GM21515 (cell line): ENCODE data around the gene LRRC23.

ENCODE experiments used
- ATAC-seq: cut with Tn5 transposase; IDR thresholded peaks from one replicate; pipeline ENCODE4 v1.9.1; 2021; ENCODE audit not compliant: unreplicated experiment

LRRC23 gene

GRCh38 chr12:6955108-6956020, 50.7 kb downstream of the LRRC23 start:
- ATAC-seq, result no peak

DNA sequence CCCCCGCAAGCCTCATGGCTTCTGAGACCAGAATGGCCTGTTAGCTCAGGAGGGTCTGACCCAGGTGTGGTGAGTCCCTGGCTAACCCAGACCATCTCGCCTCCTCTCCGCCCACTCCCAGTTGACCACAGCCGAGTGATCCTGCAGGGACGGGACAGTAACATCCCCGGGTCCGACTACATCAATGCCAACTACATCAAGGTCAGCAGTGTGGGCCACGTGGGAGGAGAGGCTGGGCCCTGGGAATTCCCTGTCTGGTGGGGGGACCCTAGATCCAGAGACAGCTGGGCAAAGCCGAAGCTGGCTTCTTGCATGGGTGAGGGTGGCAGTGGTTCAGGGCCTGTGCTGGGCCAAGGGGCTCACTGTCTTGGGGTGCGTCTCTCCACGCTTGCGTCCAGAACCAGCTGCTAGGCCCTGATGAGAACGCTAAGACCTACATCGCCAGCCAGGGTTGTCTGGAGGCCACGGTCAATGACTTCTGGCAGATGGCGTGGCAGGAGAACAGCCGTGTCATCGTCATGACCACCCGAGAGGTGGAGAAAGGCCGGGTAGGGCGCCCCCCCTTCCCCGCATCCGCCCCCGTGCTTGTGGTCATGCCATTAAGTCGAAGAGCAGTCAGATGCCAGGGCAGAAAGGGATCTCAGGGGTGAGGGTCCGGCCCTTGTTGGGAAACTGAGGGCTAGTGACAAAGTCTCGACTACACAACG, 51.6 kb downstream of the LRRC23 start:
- no peak for ATAC-seq

- no peak for ATAC-seq
These were observed 52.6 kb downstream of the LRRC23 start for GRCh38 chr12:6957151-6957701.

DNA sequence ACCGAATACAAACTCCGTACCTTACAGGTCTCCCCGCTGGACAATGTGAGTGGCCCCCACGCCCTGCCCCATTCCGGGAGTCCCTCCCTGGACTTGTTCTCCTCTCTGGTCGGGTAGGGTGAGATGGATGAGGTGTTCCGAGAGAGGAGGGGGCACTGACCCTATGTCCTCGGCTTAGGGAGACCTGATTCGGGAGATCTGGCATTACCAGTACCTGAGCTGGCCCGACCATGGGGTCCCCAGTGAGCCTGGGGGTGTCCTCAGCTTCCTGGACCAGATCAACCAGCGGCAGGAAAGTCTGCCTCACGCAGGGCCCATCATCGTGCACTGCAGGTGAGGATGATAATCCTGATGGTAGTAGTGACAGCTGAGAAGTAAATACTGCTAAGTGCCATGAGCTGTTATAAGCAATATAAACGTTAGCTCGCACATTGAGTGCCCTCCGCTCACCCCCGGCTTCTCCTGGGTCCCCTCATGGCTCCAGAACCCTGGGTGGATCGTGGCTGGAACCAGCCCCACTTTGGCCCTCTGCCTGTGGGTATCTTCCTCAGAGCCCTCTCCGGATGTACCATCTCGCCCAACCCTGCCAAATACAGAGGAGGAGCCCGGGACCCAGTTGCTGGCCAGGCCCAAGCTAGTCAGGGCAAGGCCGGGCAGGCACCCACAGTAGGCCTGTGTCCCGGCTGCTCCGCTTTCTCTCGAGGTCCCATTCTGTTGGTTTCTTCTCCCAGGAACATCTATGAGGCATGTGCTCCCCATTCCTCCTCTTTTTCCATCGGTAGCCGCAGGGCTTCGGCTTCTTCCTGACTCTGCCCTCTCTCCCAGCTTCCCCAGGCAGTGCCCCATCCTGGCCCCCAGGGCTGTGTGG, 53.4 kb downstream of the LRRC23 start:
- no peak for ATAC-seq

DNA sequence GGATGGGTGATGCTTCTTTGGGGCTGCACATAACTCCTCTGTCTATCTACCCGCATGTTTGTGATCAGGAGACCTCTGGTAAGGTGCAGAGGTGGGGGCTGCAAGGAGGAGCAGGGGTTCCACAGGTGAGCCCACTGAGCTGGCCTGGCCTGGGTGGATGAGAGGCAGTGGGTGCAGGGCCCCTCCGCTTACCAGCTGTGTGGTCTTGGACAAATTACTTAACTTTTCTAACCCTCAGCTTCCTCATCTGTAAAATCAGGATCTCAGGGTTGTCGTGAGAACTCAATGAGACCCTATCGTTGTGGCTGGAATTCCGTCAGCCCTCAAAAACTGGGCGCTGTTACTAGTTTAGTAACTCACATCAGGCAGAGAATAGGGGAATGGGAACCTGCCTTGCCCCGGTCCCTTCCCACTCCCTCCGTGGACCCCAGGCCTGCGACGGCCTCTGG, 54.0 kb downstream of the LRRC23 start:
- ATAC-seq, result no peak

DNA sequence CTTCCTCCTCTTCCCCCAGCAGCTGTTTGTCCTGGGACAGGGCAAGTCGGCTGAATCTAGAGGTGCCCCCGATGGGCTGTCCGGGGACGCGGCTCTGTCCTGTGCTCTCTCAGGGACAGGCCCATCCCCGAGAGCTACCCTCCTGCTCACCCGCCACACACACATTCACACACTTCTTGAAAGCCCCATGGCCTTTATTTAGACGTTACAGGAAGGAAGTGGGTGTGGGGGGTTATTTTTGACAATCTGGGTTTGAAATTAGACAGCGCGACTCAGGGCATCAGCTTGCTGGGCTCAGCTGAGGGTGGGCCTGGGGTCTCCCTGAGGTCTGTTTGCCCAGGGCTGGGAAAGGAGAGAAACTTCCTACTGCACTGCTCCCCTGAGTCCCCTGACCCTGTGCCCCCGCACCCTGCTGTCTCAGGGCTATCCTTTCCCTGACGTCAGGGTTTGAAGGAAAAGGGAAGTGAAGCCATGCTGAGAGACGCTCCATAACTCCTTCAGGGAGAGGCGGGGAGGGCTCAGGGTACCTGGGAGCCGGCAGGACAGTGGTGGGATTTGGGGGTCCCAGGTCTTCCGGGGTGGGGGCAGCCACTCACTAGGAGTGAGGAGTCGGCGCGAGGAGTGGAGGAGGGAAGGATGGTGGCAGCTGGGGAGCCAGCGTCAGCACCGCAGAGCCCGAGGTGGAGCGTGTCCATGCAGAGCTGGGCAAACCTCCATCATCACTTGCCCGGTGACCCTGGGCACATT, 54.6 kb downstream of the LRRC23 start:
- ATAC-seq, result peak; percentile 45

DNA sequence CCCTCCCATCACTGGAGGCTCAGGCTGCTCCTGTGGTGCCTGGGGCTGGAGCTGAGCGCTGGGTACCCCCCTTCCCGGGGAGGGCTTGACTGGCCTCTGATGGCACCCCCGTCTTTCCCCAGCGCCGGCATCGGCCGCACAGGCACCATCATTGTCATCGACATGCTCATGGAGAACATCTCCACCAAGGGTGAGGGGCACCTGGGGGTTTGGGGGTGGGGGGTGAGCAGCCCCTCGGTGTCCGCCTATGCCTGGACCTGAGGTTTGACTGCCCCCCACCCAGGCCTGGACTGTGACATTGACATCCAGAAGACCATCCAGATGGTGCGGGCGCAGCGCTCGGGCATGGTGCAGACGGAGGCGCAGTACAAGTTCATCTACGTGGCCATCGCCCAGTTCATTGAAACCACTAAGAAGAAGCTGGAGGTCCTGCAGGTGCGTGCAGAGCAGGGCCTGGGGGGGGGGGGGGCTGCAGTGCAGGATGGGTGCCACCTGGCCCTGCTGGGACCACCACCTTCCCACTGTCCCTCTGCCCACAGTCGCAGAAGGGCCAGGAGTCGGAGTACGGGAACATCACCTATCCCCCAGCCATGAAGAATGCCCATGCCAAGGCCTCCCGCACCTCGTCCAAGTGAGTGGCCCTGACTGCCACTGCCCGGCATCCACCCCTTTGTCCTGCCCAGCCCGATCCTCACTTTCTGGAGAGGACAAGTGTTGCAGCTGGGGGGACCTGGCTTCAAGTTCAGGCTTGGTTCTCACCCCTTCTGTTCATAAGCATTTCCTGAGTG, 55.4 kb downstream of the LRRC23 start:
- ATAC-seq, result no peak

DNA sequence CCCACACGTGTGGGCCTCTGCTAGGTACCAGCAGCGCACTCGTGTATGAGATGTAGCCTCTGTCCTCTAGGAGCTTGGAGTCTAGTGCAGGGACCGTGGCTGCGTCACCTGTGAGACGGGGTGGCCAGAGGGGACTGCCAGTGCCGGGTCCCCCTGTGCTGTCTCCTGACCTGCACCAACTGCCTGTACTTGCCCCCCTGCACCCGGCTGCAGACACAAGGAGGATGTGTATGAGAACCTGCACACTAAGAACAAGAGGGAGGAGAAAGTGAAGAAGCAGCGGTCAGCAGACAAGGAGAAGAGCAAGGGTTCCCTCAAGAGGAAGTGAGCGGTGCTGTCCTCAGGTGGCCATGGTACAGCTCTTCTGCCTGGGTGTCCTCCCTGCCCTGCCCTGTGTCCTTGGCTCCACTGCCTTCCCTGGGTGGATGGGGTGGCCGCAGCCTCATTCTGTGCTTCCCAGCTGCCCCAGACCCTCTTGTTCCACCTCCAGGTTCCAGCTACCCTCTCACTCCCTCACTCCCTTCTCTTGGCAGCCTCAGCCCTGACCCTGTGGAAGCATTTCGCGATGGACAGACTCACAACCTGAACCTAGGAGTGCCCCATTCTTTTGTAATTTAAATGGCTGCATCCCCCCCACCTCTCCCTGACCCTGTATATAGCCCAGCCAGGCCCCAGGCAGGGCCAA, 56.1 kb downstream of the LRRC23 start:
- ATAC-seq, result peak; percentile 21

GRCh38 chr12:6961278-6961694, 56.7 kb downstream of the LRRC23 start:
- no peak for ATAC-seq

- no peak for ATAC-seq
These were observed 57.2 kb downstream of the LRRC23 start for GRCh38 chr12:6961695-6962284.

- no peak for ATAC-seq
These were observed 57.8 kb downstream of the LRRC23 start for GRCh38 chr12:6962285-6963015.

GRCh38 chr12:6963016-6963731, 58.6 kb downstream of the LRRC23 start:
- ATAC-seq, result no peak
